Panc1 (cell line): ENCODE data around the gene ABCA1. TPM values are rescaled to one million over a fixed set of nuclear protein-coding genes. Genes with fewer than 3 reads are reported as not detected.

ENCODE experiments used
- ATAC-seq: fragments of 200-7000 bp; cut with Tn5 transposase; 2 replicates; pipeline ENCODE4 v1.9.1; 2020; ENCODE audit warnings: mild to moderate bottlenecking, moderate library complexity
- BruUV-seq: library from RNA; stranded (reverse); fragments of 400-500 nt; replicated peaks from 2 replicates; lab custom pipeline; 2021; lab: Mats Ljungman, UMichigan
- CTCF ChIA-PET: fragments of 300-600 bp; sonication (Branson Sonifier 250); formaldehyde crosslinking; loops from one replicate; lab custom pipeline; 2022; ENCODE audit warnings: antibody characterized with exemption; lab: Charles Lee
- POLR2A ChIA-PET: fragments of 300-600 bp; sonication (Branson Sonifier 250); formaldehyde crosslinking; loops from one replicate; lab custom pipeline; 2022; ENCODE audit warnings: antibody characterized with exemption; lab: Charles Lee
- DNase-seq: peaks from one replicate; pipeline ENCODE4 v3.0.0-alpha.2; 2010; ENCODE audit warnings: low read depth, low spot score
- H3K27ac ChIP-seq: 2 replicates; pipeline ENCODE4 v1.5.1; 2011; ENCODE audit warnings: mild to moderate bottlenecking, low read length, inconsistent platforms
- H3K27me3 ChIP-seq: fragments of 200-500 bp; sonication (Bioruptor generic); 2 replicates; pipeline ENCODE4 v1.6.0; 2014; ENCODE audit warnings: low read length, inconsistent platforms; ENCODE audit not compliant: control insufficient read depth, insufficient read depth
- H3K36me3 ChIP-seq: fragments of 200-500 bp; sonication (Bioruptor generic); 2 replicates; pipeline ENCODE4 v1.5.1; 2014; ENCODE audit warnings: inconsistent platforms, mild to moderate bottlenecking, low read length, moderate library complexity; ENCODE audit not compliant: control insufficient read depth, insufficient read depth
- H3K4me1 ChIP-seq: 2 replicates; pipeline ENCODE4 v1.5.1; 2011; ENCODE audit warnings: inconsistent platforms, mild to moderate bottlenecking, low read length, moderate library complexity; ENCODE audit not compliant: control insufficient read depth, insufficient read depth
- H3K4me3 ChIP-seq, 2 experiments: 2 replicates each; pipeline ENCODE4 v1.5.1; 2011 to 2012; ENCODE audit warnings: low read depth in 2 of 2, low read length in 2 of 2, mild to moderate bottlenecking in 2 of 2, inconsistent platforms in 1 of 2, moderate library complexity in 1 of 2
- H3K9me3 ChIP-seq: fragments of 200-500 bp; sonication (Bioruptor generic); 2 replicates; pipeline ENCODE4 v1.5.1; 2014; ENCODE audit warnings: low read depth, mild to moderate bottlenecking, inconsistent platforms, low read length, moderate library complexity; ENCODE audit not compliant: control insufficient read depth, insufficient read depth
- POLR2AphosphoS5 ChIP-seq: IDR thresholded peaks from 2 replicates; pipeline ENCODE4 v1.6.1; 2012; ENCODE audit warnings: mild to moderate bottlenecking, low read depth, low read length, moderate library complexity
- SIN3A ChIP-seq: IDR thresholded peaks from 2 replicates; pipeline ENCODE4 v1.6.1; 2012; ENCODE audit warnings: low read depth, mild to moderate bottlenecking, low read length, moderate library complexity, borderline replicate concordance; ENCODE audit not compliant: insufficient read depth
- TCF7L2 ChIP-seq: IDR thresholded peaks from 2 replicates; pipeline ENCODE4 v1.6.1; 2011; ENCODE audit warnings: mild to moderate bottlenecking, low read depth, low read length, inconsistent platforms
- in situ Hi-C: cut with HindIII; loops from 2 replicates; pipeline ENCODE4 v1.10.0; 2016; ENCODE audit warnings: low sequenced_read_pairs, low pct_unique_long_range_greater_than_20kb
- intact Hi-C: fragments of 100-400 bp; cut with micrococcal nuclease; formaldehyde crosslinking; loops from one replicate; pipeline ENCODE4 v1.10.0; 2022; ENCODE audit not compliant: unreplicated experiment
- total RNA-seq: library from RNA; stranded (reverse); gene quantifications from one replicate; pipeline ENCODE4 v1.2.1, GENCODE V29; 2021; ENCODE audit not compliant: unreplicated experiment
- TF ChIP-seq, protein P1 (sequence below), 2 experiments: IDR thresholded peaks; 2 replicates each; pipeline ENCODE4 v1.6.1; 2011 to 2012; ENCODE audit warnings: low read depth in 2 of 2, control low read depth in 1 of 2, low read length in 1 of 2, mild to moderate bottlenecking in 1 of 2, moderate library complexity in 1 of 2; ENCODE audit not compliant: insufficient read depth in 1 of 2
- TF ChIP-seq, protein P2 (sequence below): fragments of 450-650 bp; IDR thresholded peaks from 2 replicates; pipeline ENCODE4 v1.5.1; 2017; ENCODE audit warnings: mild to moderate bottlenecking

Gene ABCA1
- total RNA-seq, 1 experiment from 2014 or later = 2.6 TPM

DNA sequence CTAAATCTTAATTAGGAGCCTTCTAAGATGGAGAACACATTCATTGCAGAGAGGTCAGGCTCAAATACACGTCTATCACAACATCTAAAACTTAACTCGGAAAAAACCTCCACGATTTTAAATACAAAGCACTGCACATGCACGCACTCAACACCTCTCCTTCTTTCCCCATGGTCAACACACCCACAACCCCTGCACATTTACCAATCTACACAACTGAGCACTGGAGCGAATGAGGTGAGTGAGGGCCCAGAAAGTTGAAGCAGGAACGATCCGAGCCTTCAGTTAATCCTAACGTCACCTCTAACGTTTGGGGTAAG lies 180.8 kb downstream of the ABCA1 start:
- ATAC-seq = peak; percentile 61
- Histone ChIP-seq H3K27ac (peak overlapping the region; percentile 88), H3K4me1 (peaks cover 8% of the 10 kb centered on the region), H3K27me3 (no peaks in the 10 kb centered on the region), H3K9me3 (no peaks in the 10 kb centered on the region), H3K36me3 (peaks cover 3% of the 10 kb centered on the region), H3K4me3 (peak overlapping the region; percentile 78 to 87)
- intact Hi-C loops = no loop called here
- no TSS peak for BruUV-seq
- DNase-seq = no peak
- TF ChIP-seq, protein P1, sequence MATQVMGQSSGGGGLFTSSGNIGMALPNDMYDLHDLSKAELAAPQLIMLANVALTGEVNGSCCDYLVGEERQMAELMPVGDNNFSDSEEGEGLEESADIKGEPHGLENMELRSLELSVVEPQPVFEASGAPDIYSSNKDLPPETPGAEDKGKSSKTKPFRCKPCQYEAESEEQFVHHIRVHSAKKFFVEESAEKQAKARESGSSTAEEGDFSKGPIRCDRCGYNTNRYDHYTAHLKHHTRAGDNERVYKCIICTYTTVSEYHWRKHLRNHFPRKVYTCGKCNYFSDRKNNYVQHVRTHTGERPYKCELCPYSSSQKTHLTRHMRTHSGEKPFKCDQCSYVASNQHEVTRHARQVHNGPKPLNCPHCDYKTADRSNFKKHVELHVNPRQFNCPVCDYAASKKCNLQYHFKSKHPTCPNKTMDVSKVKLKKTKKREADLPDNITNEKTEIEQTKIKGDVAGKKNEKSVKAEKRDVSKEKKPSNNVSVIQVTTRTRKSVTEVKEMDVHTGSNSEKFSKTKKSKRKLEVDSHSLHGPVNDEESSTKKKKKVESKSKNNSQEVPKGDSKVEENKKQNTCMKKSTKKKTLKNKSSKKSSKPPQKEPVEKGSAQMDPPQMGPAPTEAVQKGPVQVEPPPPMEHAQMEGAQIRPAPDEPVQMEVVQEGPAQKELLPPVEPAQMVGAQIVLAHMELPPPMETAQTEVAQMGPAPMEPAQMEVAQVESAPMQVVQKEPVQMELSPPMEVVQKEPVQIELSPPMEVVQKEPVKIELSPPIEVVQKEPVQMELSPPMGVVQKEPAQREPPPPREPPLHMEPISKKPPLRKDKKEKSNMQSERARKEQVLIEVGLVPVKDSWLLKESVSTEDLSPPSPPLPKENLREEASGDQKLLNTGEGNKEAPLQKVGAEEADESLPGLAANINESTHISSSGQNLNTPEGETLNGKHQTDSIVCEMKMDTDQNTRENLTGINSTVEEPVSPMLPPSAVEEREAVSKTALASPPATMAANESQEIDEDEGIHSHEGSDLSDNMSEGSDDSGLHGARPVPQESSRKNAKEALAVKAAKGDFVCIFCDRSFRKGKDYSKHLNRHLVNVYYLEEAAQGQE (IDR thresholded peaks at IDR 0.05; ENCODE audit: insufficient read depth in 1 of 2, low read depth in 2 of 2, low read length in 1 of 2) = no peak
- TF ChIP-seq, protein P2, sequence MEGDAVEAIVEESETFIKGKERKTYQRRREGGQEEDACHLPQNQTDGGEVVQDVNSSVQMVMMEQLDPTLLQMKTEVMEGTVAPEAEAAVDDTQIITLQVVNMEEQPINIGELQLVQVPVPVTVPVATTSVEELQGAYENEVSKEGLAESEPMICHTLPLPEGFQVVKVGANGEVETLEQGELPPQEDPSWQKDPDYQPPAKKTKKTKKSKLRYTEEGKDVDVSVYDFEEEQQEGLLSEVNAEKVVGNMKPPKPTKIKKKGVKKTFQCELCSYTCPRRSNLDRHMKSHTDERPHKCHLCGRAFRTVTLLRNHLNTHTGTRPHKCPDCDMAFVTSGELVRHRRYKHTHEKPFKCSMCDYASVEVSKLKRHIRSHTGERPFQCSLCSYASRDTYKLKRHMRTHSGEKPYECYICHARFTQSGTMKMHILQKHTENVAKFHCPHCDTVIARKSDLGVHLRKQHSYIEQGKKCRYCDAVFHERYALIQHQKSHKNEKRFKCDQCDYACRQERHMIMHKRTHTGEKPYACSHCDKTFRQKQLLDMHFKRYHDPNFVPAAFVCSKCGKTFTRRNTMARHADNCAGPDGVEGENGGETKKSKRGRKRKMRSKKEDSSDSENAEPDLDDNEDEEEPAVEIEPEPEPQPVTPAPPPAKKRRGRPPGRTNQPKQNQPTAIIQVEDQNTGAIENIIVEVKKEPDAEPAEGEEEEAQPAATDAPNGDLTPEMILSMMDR = no peak
- no peak for TF ChIP-seq SIN3A
- no peak for TF ChIP-seq TCF7L2
- TF ChIP-seq POLR2AphosphoS5 = no peak
- CTCF ChIA-PET = interaction anchor here (0.6 kb wide), 1 partner anchor 16 kb away, joined by 3 read pairs; no protein-coding TSS in a partner anchor
- in situ Hi-C loops = no loop called here
- POLR2A ChIA-PET = no interaction called here

DNA sequence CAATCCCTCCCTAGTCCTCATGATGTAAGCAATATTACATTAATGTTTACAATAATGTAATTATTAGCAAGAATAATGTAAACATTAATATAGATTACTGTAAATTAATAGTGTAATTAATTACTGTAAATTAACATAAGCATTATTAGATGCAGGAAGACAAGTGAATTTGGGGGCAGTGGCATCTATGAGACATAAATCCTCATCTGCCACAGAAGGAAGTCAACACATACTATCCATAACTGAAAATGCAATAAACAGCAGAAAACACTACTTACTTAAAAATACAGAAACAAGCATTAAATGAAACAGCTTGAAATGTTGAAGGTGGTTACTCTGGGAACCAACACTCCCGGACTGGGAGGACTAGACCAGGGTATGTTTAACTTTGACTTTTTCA lies 181.2 kb downstream of the ABCA1 start:
- DNase-seq (no peak), ATAC-seq (no peak)
- H3K27me3 ChIP-seq = no peaks in the 10 kb centered on the region
- intact Hi-C loops = no loop called here
- ChIA-PET POLR2A (no interaction called here), CTCF (interaction anchor here (0.6 kb wide), 1 partner anchor 17 kb away, joined by 3 read pairs; no protein-coding TSS in a partner anchor)
- in situ Hi-C loops = no loop called here
- H3K9me3 ChIP-seq = no peaks in the 10 kb centered on the region
- H3K36me3 ChIP-seq = peaks cover 3% of the 10 kb centered on the region; the same call in 1 of the 2 replicates
- TF ChIP-seq, protein P1 (IDR thresholded peaks at IDR 0.05; ENCODE audit: insufficient read depth in 1 of 2, low read depth in 2 of 2, low read length in 1 of 2) = no peak
- TF ChIP-seq TCF7L2 = no peak
- TF ChIP-seq SIN3A = no peak
- TF ChIP-seq POLR2AphosphoS5 = no peak
- TF ChIP-seq, protein P2 = no peak
- peak overlapping the region; percentile 88 for H3K27ac ChIP-seq
- peak overlapping the region; percentile 78 to 87 for H3K4me3 ChIP-seq
- H3K4me1 ChIP-seq = peaks cover 8% of the 10 kb centered on the region
- no TSS peak for BruUV-seq
